ENCODE measurements around the gene IGFBP7.

Gene IGFBP7

DNA sequence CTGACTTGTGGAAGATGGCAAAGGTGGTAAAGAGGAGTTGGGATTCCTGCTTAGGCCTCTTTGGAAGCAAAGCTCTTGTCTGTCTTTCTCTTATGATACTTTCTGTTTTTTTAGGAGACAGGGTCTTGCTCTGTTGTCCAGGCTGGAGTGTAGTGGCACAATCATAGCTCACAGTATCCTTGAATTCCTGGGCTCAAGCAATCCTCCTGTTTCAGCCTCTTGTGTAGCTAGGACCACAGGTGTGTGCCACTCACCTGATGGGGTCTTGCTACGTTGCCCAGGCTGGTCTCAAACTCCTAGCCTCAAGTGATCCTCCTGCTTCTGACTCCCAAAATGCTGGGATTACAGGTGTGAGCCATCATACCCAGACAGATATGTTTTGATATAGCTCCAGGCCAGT is 19.3 kb upstream of the IGFBP7 start:
- no peak for DNase-seq (ENCODE audit: low read depth in 2 of 2)

DNA sequence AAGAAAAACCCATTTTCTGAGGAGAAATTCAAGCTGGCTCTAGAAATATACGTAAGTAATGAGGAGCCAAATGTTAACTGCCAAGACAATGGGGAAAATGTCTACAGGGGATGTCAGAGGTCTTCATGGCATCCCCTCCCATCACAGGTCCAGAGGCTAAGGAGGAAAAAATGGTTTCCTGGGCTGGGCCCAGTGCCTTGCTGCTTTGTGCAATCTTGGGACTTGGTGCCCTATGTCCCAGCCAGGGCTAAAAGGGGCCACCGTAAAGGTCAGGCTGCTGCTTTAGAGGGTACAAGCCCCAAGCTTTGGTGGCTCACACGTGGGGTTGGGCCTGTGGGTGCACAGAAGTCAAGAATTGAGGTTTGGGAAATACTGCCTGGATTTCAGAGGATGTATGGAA is 17.2 kb upstream of the IGFBP7 start:
- no peak for DNase-seq (ENCODE audit: low read depth in 2 of 2)

DNA sequence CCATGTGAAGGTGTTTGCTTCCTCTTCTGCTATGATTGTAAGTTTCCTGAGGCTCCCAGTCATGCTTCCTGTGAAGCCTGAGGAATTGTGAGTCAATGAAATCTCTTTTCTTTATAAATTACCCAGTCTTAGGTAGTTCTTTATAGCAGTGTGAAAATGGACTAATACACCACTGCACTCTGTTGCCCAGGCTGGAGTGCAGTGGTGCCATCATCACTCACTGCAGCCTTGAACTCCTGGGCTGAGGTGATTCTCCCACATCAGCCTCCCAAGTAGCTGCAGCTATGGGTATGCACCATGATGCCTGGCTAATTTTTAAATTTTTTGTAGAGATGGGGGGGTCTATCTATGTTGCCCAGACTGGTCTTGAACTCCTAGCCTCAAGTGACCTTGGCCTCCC is 15.8 kb upstream of the IGFBP7 start:
- DNase-seq (ENCODE audit: low read depth in 2 of 2): no peak

DNA sequence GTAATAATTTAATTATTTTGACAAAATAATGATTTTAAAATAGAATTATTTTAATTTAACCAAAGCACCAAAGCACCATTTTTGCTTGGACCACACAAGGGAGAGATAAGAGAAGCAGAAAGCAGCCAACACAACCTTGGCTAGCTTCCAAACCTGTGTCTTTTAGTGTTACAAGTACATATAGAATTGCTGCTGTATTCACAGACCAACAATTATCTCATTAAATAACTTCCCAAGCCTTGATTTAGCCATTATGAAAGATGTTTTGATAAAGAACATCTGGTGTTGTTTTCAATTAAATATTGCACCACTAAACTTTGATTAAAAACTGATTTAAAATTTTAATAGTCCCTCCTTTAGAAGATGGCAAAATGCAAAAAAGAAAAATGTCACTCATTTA is 14.0 kb upstream of the IGFBP7 start:
- no peak for DNase-seq (ENCODE audit: low read depth in 2 of 2)

DNA sequence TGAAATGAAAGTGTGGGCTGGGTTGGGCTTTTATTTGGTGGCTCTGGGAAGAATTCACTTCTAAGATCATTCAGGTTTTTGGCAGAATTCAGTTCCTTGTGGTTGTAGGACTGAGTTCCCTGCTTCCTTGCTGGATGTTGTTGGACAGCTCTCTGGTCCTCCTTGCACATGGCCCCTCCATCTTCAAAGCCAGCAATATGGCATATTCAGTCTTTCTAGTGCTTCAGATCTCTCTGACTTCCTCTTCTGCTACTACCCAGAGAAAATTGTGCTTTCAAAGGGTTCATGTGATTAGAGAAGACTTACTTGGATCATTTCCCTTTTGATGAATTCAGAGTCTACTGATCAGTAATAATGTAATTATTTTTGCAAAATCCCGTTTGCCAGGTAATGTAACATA is 12.8 kb upstream of the IGFBP7 start:
- DNase-seq (ENCODE audit: low read depth in 2 of 2): no peak

DNA sequence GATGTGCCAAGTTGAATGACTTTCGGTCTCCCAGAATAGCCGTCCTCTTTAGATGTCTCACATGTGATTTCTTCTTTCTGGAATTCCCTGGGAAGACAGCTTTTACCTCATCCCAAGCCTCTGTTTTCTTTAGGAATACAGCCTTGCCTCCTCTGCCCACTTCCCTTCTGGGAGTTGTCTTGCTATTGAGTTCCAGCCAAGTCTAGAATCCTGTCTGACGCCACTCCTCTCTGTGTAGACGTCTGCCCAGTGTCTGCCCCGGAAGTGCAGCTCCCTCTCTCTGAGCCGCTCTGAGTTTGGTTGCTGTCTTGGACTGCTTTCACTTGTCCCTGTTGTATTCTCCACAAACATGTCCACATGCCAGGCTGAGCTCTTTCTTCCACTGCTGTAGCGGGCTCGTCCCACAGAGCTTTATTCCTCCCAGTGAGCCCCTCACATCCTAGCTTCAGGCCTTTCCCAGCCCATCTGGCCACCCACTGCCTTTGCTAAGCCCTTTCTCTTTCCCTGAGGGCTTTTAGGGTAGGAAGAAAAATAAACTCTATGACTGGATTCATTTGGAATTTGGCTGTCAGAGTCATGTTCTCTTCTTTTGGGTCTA is 9.0 kb upstream of the IGFBP7 start:
- no peak for DNase-seq (ENCODE audit: low read depth in 2 of 2)

DNA sequence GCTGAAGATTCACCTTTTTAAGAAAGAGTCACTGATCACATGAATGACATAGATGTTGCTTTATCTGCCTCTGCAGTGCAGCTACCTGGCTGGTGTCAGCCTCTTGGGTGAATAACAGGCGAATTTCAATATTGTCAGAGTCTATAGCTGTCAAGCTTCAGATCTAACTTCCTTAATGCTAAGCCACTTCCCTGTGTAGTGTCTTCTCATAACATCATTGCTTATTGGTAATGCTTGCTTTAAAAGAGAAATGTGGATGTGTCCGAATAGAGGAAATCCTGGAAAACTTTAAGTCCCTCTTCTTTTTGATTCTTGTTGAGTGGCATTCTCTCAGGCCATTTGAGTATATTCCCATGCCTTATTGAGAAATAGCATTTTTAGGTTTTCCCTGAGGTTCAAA is 7.3 kb upstream of the IGFBP7 start:
- DNase-seq (ENCODE audit: low read depth in 2 of 2): no peak

DNA sequence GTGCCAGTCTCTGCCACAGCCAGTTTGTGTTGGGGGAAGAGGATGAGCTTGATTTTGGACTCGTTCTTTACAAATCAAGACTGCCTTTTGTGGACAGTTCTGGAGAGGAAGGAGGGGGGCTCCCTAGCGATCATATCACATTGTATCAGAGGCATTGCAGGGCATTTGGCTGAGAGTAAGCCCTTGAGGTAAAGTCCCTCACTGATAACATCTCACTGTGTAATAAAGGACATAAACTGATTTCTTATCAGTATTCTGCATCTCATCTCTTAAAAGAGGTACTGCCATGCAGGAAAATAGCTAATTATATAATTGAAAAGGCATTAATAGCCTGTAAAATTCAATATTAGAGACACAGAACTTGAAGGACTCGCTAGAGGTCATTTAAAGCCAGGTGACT is 6.1 kb upstream of the IGFBP7 start:
- no peak for DNase-seq (ENCODE audit: low read depth in 2 of 2)

DNA sequence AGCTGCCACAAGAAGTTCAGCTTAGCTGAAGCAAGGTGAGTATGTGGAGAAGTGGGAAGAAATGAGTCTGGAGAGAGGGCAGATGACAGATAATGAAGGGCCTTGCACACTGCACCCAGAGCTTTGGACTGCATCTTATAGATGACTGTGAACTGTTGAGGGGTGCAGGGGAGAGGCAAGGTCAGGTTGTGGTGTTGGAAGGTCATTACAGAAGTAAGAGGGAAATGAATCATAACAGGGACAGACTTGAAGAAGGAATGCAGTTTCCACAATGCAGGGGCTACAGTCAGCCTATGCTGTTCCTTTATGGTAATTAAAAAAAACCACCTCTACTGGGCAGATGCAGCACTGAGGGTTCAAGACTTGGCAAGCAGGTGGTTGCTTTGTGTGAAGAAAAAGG is 4.8 kb upstream of the IGFBP7 start:
- no peak for DNase-seq (ENCODE audit: low read depth in 2 of 2)

DNA sequence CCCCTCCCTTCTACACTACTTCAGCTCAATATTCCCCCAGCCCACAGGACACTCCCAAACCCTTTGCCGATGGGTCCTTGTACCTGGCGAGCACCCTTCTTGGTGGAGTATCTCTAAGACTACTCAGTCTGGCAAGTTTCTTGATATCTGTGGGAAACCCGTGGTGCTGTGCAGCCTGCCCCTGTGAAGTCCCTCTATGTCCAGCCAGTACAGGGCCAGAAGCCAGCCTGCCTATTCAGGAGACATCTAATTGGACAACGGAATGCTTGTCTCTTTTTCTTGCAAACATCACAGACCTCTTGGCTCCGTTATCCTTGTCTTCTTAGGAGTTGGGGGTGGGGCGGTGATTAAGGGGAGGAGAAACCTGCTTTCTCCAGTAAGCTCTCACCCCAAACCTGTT is 3.7 kb upstream of the IGFBP7 start:
- DNase-seq (ENCODE audit: low read depth in 2 of 2): no peak

DNA sequence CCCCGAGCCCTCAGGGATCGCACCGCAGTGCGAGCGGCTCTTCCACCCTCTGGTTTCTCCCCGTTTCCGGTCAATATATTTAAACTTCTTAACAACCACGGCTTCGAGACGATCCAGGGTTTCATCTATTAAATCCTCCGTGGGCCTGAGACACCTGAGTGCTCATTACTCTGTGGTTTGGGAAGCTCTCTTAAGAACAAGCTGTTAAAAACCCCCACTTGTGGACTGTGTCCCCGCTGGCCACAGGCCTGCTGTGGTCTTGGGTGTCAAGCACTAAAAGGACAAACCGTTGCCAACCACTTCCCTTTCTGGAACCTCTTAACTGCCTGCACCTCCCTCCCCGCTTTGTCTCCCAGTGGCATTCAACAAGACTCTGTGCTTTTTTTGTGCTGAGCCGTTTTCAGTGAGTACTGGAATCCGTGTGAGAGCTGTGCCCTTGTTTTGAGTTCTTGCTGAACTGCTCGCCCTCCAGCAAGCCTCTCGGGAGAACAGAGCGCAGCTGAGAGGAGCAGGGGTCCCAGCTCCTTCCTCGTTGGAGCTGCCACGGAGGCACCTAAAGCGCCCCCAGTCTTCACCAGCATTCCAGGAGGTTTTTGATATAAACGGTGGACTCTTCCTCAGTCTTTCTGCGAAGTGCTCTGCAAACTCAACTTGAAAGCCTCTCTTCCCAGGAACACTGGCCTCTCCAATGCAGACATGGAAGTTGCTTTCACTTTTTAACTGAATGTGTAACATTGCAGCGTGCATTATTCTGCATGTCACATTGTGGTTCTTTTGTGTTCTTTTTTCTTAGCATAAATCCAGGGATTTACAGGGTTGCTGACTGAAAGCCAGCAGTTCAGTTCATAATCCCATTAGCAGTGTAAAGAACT is 691 bp upstream of the IGFBP7 start:
- DNase-seq (ENCODE audit: low read depth in 2 of 2): no peak

DNA sequence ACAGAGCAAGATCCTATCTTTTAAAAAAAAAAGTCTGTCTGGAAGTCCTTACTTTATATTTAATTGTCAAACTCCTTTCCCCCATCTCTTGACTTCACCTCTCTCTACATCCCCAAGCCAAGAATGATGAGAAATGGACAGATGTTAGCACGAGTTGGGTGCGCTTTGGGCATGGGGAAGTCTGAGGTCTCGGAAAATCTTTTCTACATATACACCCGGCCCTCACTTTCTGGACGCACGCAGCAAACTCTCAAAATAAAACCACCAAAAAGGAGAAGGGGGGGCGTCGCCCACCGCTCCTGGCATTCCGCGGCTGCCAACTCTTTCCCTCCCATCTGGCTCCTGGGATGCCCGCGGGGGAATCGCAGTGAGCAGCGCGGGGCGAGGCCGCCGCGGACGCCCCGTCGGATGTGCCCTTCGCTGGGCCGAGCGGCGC is 756 bp downstream of the IGFBP7 start:
- DNase-seq (ENCODE audit: low read depth in 2 of 2): no peak

DNA sequence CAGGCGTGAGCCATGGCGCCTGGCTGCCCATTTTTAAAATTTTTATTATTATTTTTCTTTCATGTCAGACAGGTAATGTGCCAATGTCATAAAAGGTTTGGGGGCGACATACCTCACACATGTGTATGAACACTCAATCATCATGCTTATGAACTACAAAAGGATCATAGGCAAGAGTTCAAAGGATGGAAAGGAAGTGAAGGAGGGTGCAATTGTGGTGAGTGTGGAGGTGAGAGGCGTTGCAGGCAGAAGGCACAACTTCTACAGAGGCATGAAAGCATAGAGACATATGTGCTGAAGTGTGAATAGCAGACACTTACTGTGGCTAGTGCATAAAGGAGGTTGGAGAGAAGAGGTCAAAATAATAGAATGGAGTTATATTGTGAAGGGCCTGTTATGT is 4.0 kb downstream of the IGFBP7 start:
- DNase-seq (ENCODE audit: low read depth in 2 of 2): no peak

DNA sequence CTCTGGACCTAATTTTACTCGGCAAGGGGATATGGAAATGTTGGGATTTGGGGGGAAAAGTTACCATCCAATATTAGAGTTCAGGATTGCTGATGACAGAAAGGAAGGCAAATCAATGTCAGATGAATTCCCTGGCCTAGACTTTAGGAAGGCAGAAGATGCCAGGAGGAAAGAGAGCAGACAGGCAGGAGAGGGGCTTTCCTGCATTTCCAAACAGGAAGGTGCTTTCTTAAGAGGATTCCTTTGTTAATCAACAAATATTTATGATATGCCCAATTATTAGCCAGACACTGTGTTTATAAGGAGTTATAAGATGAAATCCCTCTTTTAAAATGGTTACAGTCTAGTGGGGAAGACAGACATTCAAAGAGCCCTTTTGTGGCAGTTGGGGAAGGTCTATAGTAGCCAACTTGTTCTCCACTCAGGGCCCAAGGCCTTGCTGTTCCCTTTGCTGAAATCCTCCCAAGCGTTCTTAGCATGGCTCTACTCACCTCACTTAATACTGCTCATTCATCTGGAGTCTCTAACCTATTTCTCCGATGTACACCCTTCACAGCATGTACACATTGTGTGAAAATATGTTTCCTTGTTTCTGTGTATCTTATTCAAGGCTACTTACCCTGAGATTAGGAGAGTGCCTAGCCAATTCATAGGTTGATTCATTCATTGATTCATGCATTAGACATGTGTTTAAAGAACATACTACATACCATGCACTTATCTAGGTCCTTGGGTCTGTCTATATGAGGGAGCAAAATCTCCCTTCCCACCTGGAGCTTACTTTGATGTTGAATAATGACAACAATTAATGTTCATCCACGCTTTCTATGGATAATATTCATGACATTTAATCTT is 5.3 kb downstream of the IGFBP7 start:
- DNase-seq (ENCODE audit: low read depth in 2 of 2): no peak

DNA sequence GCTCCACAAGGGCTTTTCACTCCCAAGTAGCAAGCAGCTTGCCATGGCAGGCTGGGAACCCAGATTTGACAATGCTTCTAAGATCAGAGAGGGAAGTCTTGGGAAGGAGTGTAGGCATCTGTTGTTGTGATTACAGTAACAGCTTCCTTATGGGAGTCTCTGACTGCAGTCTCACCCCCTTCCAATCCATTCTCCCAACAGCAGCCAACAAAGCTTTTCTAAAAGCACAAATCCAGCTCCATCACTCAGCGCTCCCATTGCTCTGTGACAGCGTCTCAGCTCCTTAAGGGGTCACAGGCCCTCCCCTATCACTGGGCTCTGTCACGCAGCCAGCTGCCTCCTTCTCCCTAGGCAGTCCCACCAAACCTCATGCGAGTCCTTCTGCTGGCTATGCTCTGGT is 7.1 kb downstream of the IGFBP7 start:
- DNase-seq (ENCODE audit: low read depth in 2 of 2): no peak

DNA sequence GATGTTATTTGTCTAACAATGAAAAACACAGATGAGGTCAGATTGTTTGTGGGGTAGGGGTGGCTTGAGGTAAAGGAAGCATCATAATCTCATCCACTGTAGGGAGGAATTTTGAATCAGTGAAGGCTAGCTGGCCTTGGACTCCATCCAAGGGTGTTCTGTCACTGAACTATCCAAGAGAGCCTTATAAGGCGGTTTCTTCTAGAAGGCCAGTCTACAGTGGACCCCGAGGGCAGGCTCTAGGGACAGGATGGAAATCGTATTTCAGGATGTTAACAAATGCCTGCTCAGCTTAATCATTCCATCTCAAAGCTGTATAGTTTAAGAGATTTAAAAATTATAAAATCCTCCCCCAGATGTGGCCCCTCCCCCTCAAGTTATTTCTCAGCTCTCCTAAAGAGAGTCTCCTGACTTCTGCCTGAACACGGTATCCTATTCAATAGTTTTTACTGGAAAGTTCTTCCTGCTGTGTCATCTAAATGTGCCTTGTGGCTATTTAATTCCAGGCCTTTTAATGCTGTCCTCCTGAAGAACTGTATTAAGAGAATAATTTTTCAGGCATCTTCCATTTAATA is 8.0 kb downstream of the IGFBP7 start:
- no peak for DNase-seq (ENCODE audit: low read depth in 2 of 2)

DNA sequence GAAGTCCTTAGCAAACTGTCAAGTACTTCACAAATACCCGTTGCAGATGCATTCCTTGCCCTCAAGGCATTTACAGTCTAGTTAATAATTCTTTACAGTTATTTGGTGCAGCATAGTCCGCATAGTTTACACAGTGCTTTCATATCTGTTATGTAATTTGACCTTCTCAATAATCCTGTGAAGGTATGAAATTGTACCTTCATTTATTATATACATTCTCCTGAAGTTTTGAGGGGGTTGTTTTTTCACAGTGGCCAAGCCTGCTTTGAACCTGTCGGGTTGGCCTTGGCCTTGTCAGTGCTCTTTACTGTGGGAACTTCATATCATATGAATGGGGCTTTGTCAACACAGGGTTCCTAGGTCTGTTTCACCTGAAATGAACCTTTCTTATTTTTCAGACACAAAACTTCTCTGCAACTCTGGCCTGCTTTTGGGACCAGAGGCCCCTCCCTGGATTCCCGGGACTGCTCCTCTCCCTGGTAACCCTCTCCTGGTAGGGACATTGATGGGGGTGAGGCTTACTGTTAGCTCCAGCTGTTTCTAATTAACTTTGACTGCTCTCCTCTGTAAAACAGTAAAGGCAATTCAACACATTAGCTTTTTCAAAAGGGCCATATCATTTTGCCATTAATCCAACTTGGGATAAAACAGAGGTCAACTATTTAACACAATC is 9.1 kb downstream of the IGFBP7 start:
- no peak for DNase-seq (ENCODE audit: low read depth in 2 of 2)

DNA sequence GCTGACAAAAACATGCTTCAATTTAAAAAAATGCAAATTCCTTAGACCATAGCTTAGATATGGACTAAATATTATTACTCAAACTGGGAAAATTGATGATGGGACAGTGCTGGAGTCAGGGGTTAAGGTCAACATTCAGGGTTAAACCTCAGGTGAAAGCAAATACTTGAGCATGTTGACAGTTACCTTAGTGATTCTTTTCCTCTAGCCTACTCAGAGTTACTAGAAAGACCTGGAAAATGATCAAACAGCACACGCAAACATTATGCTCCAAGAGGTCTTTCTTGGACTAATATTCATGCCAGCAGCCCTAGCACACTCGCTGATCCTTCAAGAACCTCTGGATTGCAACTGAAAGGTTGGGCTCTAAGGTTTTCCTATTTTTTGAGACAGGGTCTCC is 10.8 kb downstream of the IGFBP7 start:
- no peak for DNase-seq (ENCODE audit: low read depth in 2 of 2)

DNA sequence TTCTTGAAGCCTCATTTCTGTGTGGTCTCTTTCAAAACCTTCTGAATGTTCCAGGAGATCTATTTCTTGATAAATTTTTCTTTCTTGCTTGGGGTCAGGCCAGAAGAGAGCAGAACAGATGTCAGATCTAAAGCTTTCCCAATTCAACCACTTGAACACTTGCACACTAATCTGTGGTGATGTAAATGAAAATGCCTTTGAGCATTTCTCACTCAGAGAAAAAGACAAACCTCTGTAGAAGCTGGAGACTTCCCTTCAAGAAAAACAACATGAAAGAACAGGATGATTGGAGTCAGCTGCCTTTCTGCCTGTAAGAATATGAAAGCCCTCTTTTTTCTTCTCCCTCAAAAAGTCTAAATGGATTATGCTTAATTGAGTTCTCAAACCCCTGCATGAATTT is 11.2 kb downstream of the IGFBP7 start:
- DNase-seq (ENCODE audit: low read depth in 2 of 2): no peak

DNA sequence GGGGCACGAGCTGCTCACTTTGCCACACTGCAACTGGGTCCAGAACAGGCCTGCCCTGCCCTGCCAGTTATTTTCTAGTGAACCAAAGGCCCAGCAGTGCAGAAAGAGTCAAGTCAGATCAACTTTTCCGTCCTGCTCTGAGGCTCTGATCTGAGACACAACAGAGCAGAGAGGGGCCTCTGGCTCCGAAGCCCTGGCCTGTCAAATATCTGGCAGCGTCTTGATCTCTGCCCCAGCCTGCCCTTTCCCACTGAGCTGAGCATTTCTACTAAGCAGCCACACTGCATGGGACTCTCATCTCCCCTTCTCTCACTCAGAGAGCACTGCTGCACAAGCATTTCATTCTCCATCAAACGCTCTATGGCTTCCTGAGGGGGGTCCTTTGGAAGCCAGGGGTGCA is 11.8 kb downstream of the IGFBP7 start:
- DNase-seq (ENCODE audit: low read depth in 2 of 2): no peak

DNA sequence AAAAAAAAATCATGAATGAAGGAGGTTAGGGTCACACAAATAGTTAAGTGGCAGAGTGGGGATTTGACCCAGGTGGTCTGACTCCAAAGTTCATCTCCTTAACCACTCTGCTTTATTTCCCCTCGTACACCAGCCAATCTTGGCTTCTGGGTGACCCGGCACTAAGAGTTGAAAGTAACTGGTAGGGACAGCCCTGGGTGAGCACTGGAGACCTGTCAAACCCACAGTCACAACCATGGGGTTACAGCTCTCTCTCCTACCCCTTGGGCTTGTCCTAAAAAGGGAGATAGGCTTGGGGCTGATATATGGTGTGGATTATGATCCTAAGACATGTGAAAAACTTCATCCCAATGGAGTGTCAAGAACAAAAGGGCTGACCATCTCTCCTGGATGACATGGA is 12.5 kb downstream of the IGFBP7 start:
- DNase-seq (ENCODE audit: low read depth in 2 of 2): no peak

DNA sequence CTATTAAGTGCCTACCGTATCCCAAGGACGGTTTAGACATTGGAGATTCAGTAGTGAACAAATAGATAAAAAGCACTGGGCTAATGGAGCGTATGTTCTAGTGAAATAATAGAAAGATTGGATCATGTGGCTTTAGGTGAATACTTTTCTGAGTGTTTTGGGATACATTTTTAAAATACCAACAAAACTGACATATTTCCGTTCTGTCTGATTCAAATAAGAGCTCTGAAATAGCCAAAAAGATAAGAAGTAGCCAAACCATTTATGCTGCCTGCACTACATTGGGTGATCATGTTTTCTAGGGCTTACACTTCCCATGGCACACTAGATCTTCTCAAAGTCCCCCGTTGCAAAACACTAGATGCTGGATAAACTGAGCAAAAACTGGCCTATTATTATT is 14.2 kb downstream of the IGFBP7 start:
- DNase-seq (ENCODE audit: low read depth in 2 of 2): no peak
